HEK293 (cell line): Measurements from ENCODE around the gene HIPK2.

Experiments used
- HOXA7 ChIP-seq: sonication (generic); formaldehyde crosslinking; IDR thresholded peaks from 2 replicates; pipeline ENCODE4 v1.8.1; 2022; ENCODE audit warnings: missing genetic modification reagents, borderline replicate concordance
- KLF8 ChIP-seq: fragments of 450-650 bp; formaldehyde crosslinking; IDR thresholded peaks from 2 replicates; pipeline ENCODE4 v1.5.1; 2016; ENCODE audit warnings: missing biosample characterization, missing genetic modification characterization
- ZEB2 ChIP-seq: fragments of 450-650 bp; formaldehyde crosslinking; IDR thresholded peaks from 2 replicates; pipeline ENCODE4 v1.5.1; 2016; ENCODE audit warnings: missing biosample characterization, missing genetic modification characterization
- ZNF16 ChIP-seq: fragments of 450-650 bp; formaldehyde crosslinking; IDR thresholded peaks from 2 replicates; pipeline ENCODE4 v1.5.1; 2016; ENCODE audit warnings: low read depth, missing biosample characterization, missing genetic modification characterization
- ZNF48 ChIP-seq: fragments of 450-650 bp; formaldehyde crosslinking; IDR thresholded peaks from 2 replicates; pipeline ENCODE4 v1.5.1; 2016; ENCODE audit warnings: missing biosample characterization, missing genetic modification characterization
- ZNF558 ChIP-seq: fragments of 450-650 bp; formaldehyde crosslinking; IDR thresholded peaks from 2 replicates; pipeline ENCODE4 v1.5.1; 2016; ENCODE audit warnings: missing biosample characterization, missing genetic modification characterization
- TF ChIP-seq, protein P1 (sequence below): fragments of 450-650 bp; IDR thresholded peaks from 2 replicates; pipeline ENCODE4 v1.5.1; 2018; ENCODE audit warnings: missing biosample characterization, missing genetic modification characterization
- TF ChIP-seq, protein P2 (sequence below): fragments of 450-650 bp; formaldehyde crosslinking; IDR thresholded peaks from 2 replicates; pipeline ENCODE4 v1.5.1; 2016; ENCODE audit warnings: missing biosample characterization, missing genetic modification characterization
- TF ChIP-seq, protein P3 (sequence below): fragments of 450-650 bp; formaldehyde crosslinking; IDR thresholded peaks from 2 replicates; pipeline ENCODE4 v1.5.1; 2016; ENCODE audit warnings: missing biosample characterization, missing genetic modification characterization
- TF ChIP-seq, protein P4 (sequence below): fragments of 450-650 bp; formaldehyde crosslinking; IDR thresholded peaks from 2 replicates; pipeline ENCODE4 v1.5.1; 2016; ENCODE audit warnings: missing biosample characterization, missing genetic modification characterization

DNA sequence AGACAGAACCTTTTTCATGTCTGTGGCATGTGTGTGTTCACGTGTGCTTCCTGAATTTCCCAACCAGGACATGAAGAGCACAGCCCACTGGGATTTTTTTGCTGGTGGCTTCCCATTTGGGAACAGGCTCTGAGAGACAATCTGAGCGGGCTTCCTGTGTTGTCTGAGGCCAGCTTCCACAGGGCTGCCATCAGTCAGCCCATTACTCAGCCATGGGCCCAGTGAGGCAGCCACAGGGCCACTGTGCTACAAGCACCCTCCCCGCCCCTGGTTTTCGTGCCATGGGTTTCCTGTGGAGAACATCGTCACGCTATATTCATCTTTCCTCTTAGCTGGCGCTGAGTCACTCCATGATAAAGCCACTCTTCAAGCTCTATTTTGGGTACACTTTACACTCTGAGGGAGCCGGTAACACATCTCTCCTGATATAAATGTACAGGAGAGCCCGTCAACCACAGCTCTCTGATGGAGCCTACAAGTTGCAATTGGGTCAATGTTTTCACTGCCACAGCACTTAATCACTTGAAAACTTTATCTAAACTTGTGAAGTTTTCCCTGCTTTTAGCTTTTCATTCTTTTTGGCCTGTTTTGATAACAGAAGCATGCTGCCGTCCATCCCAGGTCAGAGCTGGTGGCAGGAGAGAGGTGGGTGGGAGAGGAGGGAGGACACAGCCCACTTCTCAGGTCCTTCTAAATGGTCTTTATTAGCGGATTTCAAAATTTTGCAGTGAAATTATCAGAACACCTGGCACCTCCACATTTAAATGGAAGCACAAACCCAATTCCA lies 96.9 kb downstream of the HIPK2 start:
- no peak for TF ChIP-seq ZNF558 (tag by site-specific recombination)
- TF ChIP-seq, protein P1, sequence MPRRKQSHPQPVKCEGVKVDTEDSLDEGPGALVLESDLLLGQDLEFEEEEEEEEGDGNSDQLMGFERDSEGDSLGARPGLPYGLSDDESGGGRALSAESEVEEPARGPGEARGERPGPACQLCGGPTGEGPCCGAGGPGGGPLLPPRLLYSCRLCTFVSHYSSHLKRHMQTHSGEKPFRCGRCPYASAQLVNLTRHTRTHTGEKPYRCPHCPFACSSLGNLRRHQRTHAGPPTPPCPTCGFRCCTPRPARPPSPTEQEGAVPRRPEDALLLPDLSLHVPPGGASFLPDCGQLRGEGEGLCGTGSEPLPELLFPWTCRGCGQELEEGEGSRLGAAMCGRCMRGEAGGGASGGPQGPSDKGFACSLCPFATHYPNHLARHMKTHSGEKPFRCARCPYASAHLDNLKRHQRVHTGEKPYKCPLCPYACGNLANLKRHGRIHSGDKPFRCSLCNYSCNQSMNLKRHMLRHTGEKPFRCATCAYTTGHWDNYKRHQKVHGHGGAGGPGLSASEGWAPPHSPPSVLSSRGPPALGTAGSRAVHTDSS = no peak
- TF ChIP-seq, protein P2, sequence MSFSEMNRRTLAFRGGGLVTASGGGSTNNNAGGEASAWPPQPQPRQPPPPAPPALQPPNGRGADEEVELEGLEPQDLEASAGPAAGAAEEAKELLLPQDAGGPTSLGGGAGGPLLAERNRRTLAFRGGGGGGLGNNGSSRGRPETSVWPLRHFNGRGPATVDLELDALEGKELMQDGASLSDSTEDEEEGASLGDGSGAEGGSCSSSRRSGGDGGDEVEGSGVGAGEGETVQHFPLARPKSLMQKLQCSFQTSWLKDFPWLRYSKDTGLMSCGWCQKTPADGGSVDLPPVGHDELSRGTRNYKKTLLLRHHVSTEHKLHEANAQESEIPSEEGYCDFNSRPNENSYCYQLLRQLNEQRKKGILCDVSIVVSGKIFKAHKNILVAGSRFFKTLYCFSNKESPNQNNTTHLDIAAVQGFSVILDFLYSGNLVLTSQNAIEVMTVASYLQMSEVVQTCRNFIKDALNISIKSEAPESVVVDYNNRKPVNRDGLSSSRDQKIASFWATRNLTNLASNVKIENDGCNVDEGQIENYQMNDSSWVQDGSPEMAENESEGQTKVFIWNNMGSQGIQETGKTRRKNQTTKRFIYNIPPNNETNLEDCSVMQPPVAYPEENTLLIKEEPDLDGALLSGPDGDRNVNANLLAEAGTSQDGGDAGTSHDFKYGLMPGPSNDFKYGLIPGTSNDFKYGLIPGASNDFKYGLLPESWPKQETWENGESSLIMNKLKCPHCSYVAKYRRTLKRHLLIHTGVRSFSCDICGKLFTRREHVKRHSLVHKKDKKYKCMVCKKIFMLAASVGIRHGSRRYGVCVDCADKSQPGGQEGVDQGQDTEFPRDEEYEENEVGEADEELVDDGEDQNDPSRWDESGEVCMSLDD (tag by site-specific recombination) = no peak
- TF ChIP-seq ZEB2 (tag by site-specific recombination) = no peak
- TF ChIP-seq, protein P3, sequence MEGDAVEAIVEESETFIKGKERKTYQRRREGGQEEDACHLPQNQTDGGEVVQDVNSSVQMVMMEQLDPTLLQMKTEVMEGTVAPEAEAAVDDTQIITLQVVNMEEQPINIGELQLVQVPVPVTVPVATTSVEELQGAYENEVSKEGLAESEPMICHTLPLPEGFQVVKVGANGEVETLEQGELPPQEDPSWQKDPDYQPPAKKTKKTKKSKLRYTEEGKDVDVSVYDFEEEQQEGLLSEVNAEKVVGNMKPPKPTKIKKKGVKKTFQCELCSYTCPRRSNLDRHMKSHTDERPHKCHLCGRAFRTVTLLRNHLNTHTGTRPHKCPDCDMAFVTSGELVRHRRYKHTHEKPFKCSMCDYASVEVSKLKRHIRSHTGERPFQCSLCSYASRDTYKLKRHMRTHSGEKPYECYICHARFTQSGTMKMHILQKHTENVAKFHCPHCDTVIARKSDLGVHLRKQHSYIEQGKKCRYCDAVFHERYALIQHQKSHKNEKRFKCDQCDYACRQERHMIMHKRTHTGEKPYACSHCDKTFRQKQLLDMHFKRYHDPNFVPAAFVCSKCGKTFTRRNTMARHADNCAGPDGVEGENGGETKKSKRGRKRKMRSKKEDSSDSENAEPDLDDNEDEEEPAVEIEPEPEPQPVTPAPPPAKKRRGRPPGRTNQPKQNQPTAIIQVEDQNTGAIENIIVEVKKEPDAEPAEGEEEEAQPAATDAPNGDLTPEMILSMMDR (tag by site-specific recombination) = no peak
- TF ChIP-seq, protein P4, sequence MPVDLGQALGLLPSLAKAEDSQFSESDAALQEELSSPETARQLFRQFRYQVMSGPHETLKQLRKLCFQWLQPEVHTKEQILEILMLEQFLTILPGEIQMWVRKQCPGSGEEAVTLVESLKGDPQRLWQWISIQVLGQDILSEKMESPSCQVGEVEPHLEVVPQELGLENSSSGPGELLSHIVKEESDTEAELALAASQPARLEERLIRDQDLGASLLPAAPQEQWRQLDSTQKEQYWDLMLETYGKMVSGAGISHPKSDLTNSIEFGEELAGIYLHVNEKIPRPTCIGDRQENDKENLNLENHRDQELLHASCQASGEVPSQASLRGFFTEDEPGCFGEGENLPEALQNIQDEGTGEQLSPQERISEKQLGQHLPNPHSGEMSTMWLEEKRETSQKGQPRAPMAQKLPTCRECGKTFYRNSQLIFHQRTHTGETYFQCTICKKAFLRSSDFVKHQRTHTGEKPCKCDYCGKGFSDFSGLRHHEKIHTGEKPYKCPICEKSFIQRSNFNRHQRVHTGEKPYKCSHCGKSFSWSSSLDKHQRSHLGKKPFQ (tag by site-specific recombination) = no peak
- no peak for TF ChIP-seq ZNF48
- no peak for TF ChIP-seq ZNF16 (tag by site-specific recombination)
- no peak for TF ChIP-seq KLF8 (tag by site-specific recombination)
- no peak for TF ChIP-seq HOXA7 (CRISPR knock-in tag)
